Measurements from ENCODE around the gene TECTB. TPM values are rescaled to one million over a fixed set of nuclear protein-coding genes. Genes with fewer than 3 reads are reported as not detected.

TECTB gene
- total RNA-seq, 1 experiment from 2014 or later = not detected

DNA sequence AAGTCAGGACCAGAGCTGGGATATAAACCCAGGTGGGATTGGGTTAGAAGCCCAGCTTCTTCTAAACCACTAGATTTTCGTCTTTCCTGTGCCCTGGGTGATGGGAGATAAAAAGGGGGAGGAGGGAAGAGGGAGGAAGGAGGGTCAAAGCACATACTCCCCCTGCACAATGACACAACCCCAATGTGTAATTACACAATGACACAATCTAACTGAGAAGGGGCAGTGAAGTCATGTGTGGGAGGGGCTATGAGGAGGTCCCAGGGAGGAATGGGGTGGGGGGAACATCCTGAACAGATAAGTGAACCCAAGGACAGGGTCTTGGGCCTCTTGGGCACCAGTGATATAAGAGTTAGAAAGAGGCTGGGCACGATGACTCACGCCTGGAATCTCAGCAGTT, 44.5 kb downstream of the TECTB start:
- ChIA-PET POLR2A (no interaction called here), CTCF (no interaction called here)
- Histone ChIP-seq H3K36me3 (ENCODE audit: control insufficient read depth, insufficient read depth, low read length) (no peaks in the 10 kb centered on the region), H3K9me3 (ENCODE audit: control insufficient read depth, insufficient read depth, low read depth, low read length) (no peaks in the 10 kb centered on the region), H3K27ac (ENCODE audit: low read length) (no peak overlapping the region), H3K4me3 (ENCODE audit: low read depth in 2 of 2, low read length in 2 of 2) (no peak overlapping the region), H3K27me3 (ENCODE audit: control insufficient read depth, insufficient read depth, low read length) (peaks cover 2% of the 10 kb centered on the region), H3K4me1 (ENCODE audit: control insufficient read depth, insufficient read depth, low read length) (no peaks in the 10 kb centered on the region)
- BruUV-seq (replicated peaks) = no TSS peak
- ATAC-seq (no peak), DNase-seq (ENCODE audit: low read depth, low spot score) (no peak)
- TF ChIP-seq, protein P1, sequence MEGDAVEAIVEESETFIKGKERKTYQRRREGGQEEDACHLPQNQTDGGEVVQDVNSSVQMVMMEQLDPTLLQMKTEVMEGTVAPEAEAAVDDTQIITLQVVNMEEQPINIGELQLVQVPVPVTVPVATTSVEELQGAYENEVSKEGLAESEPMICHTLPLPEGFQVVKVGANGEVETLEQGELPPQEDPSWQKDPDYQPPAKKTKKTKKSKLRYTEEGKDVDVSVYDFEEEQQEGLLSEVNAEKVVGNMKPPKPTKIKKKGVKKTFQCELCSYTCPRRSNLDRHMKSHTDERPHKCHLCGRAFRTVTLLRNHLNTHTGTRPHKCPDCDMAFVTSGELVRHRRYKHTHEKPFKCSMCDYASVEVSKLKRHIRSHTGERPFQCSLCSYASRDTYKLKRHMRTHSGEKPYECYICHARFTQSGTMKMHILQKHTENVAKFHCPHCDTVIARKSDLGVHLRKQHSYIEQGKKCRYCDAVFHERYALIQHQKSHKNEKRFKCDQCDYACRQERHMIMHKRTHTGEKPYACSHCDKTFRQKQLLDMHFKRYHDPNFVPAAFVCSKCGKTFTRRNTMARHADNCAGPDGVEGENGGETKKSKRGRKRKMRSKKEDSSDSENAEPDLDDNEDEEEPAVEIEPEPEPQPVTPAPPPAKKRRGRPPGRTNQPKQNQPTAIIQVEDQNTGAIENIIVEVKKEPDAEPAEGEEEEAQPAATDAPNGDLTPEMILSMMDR (IDR thresholded peaks at IDR 0.05) = no peak
- in situ Hi-C loops (cut with HindIII; ENCODE audit: low pct_unique_long_range_greater_than_20kb, low sequenced_read_pairs) = no loop called here
- intact Hi-C loops (cut with micrococcal nuclease; ENCODE audit: unreplicated experiment) = no loop called here

DNA sequence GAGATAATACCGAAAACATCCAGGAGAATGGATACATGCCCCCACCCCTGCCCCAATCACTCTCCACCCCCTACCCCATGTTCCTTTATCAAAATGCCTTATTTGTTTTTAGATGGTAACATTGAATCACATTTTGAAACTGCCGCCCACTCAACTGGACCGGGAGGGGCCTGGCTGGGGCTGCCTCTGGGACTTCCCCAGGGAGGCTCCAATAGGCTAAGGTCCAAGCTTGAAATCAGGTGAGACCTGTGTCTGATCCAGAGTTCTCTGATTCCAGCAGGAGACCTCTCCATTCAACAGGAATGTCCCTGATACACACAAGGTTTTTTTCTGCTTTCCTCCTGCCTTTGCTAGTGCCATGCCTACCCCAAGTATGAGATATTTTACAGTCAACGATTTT, 47.0 kb downstream of the TECTB start:
- ChIA-PET CTCF (no interaction called here), POLR2A (interaction anchor here (0.6 kb wide), 1 partner anchor 1383 kb away, joined by 4 read pairs; no protein-coding TSS in a partner anchor)
- Histone ChIP-seq H3K36me3 (ENCODE audit: control insufficient read depth, insufficient read depth, low read length) (no peaks in the 10 kb centered on the region; the same call in 1 of the 2 replicates), H3K27ac (ENCODE audit: low read length) (no peak overlapping the region), H3K4me3 (ENCODE audit: low read depth in 2 of 2, low read length in 2 of 2) (no peak overlapping the region), H3K4me1 (ENCODE audit: control insufficient read depth, insufficient read depth, low read length) (no peaks in the 10 kb centered on the region), H3K27me3 (ENCODE audit: control insufficient read depth, insufficient read depth, low read length) (peaks cover 9% of the 10 kb centered on the region), H3K9me3 (ENCODE audit: control insufficient read depth, insufficient read depth, low read depth, low read length) (no peaks in the 10 kb centered on the region)
- intact Hi-C loops (cut with micrococcal nuclease; ENCODE audit: unreplicated experiment) = no loop called here
- no TSS peak for BruUV-seq (replicated peaks)
- no peak for DNase-seq (ENCODE audit: low read depth, low spot score)
- in situ Hi-C loops (cut with HindIII; ENCODE audit: low pct_unique_long_range_greater_than_20kb, low sequenced_read_pairs) = no loop called here
- TF ChIP-seq SIN3A (IDR thresholded peaks at IDR 0.05; ENCODE audit: borderline replicate concordance, insufficient read depth, low read depth, low read length) (no peak), POLR2AphosphoS5 (IDR thresholded peaks at IDR 0.05; ENCODE audit: low read depth, low read length) (no peak), TCF7L2 (IDR thresholded peaks at IDR 0.05; ENCODE audit: low read depth, low read length) (no peak)
- TF ChIP-seq, protein P2, sequence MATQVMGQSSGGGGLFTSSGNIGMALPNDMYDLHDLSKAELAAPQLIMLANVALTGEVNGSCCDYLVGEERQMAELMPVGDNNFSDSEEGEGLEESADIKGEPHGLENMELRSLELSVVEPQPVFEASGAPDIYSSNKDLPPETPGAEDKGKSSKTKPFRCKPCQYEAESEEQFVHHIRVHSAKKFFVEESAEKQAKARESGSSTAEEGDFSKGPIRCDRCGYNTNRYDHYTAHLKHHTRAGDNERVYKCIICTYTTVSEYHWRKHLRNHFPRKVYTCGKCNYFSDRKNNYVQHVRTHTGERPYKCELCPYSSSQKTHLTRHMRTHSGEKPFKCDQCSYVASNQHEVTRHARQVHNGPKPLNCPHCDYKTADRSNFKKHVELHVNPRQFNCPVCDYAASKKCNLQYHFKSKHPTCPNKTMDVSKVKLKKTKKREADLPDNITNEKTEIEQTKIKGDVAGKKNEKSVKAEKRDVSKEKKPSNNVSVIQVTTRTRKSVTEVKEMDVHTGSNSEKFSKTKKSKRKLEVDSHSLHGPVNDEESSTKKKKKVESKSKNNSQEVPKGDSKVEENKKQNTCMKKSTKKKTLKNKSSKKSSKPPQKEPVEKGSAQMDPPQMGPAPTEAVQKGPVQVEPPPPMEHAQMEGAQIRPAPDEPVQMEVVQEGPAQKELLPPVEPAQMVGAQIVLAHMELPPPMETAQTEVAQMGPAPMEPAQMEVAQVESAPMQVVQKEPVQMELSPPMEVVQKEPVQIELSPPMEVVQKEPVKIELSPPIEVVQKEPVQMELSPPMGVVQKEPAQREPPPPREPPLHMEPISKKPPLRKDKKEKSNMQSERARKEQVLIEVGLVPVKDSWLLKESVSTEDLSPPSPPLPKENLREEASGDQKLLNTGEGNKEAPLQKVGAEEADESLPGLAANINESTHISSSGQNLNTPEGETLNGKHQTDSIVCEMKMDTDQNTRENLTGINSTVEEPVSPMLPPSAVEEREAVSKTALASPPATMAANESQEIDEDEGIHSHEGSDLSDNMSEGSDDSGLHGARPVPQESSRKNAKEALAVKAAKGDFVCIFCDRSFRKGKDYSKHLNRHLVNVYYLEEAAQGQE (IDR thresholded peaks at IDR 0.05; ENCODE audit: insufficient read depth in 1 of 2, low read depth in 2 of 2, low read length in 1 of 2) = no peak
- TF ChIP-seq, protein P1 (IDR thresholded peaks at IDR 0.05) = no peak
- no peak for ATAC-seq

Data from Panc1 (cell line).